DOHH2 (cell line): ENCODE measurements around the gene ACAD8.
A peak's percentile ranks its signal among the peaks of the same experiment; 100 is the strongest.

Experiments
- H3F3A ChIP-seq: fragments of 200-600 bp; sonication (generic), shearing (Covaris generic); 2 replicates; pipeline ENCODE4 v1.6.0; 2016; ENCODE audit warnings: antibody characterized with exemption, mild to moderate bottlenecking; ENCODE audit not compliant: control insufficient read depth, insufficient read depth
- H3K27ac ChIP-seq: fragments of 200-600 bp; sonication (generic); 2 replicates; pipeline ENCODE4 v1.5.1; 2014; ENCODE audit warnings: low read depth, mild to moderate bottlenecking, low read length, moderate library complexity
- H3K27me3 ChIP-seq: fragments of 200-600 bp; sonication (generic); 2 replicates; pipeline ENCODE4 v1.6.1; 2014; ENCODE audit warnings: mild to moderate bottlenecking, low read length, mixed read lengths; ENCODE audit not compliant: control insufficient read depth
- H3K36me3 ChIP-seq: fragments of 200-600 bp; sonication (generic); 2 replicates; pipeline ENCODE4 v1.6.1; 2014; ENCODE audit warnings: mild to moderate bottlenecking, low read length, moderate library complexity, mixed read lengths; ENCODE audit not compliant: control insufficient read depth
- H3K4me1 ChIP-seq: fragments of 200-600 bp; sonication (generic); 2 replicates; pipeline ENCODE4 v1.6.1; 2014; ENCODE audit warnings: mild to moderate bottlenecking, low read length, mixed read lengths; ENCODE audit not compliant: control insufficient read depth
- H3K4me2 ChIP-seq: fragments of 200-600 bp; sonication (generic); 2 replicates; pipeline ENCODE4 v1.6.0; 2014; ENCODE audit warnings: mild to moderate bottlenecking, low read length, moderate library complexity
- H3K4me3 ChIP-seq: fragments of 200-600 bp; sonication (generic); 2 replicates; pipeline ENCODE4 v1.5.1; 2014; ENCODE audit warnings: mild to moderate bottlenecking, low read length, mixed read lengths
- H3K79me2 ChIP-seq: fragments of 200-600 bp; sonication (generic); 2 replicates; pipeline ENCODE4 v1.6.1; 2014; ENCODE audit warnings: mild to moderate bottlenecking, low read length, mixed read lengths; ENCODE audit not compliant: control insufficient read depth
- H3K9me2 ChIP-seq: fragments of 200-600 bp; sonication (generic); replicated peaks from 2 replicates; pipeline ENCODE4 v1.6.1; 2014; ENCODE audit warnings: mild to moderate bottlenecking, low read length, mixed read lengths; ENCODE audit not compliant: control insufficient read depth
- H3K9me3 ChIP-seq: fragments of 200-600 bp; sonication (generic); 2 replicates; pipeline ENCODE4 v1.6.1; 2014; ENCODE audit warnings: antibody characterized with exemption, low read length, mixed read lengths; ENCODE audit not compliant: control insufficient read depth, insufficient read depth
- H4K20me1 ChIP-seq: fragments of 200-600 bp; sonication (generic); 2 replicates; pipeline ENCODE4 v1.6.0; 2014; ENCODE audit warnings: low read depth, mild to moderate bottlenecking, antibody characterized with exemption, low read length, moderate library complexity; ENCODE audit not compliant: control insufficient read depth, insufficient read depth
- CTCF ChIP-seq: fragments of 200-600 bp; sonication (generic); IDR thresholded peaks from one replicate; pipeline ENCODE4 v1.5.1; 2014; ENCODE audit warnings: antibody characterized with exemption, mild to moderate bottlenecking, low read depth, low read length; ENCODE audit not compliant: poor library complexity, severe bottlenecking
- EZH2phosphoT487 ChIP-seq: fragments of 200-600 bp; sonication (generic); IDR thresholded peaks from 2 replicates; pipeline ENCODE4 v1.6.1; 2017; ENCODE audit warnings: borderline replicate concordance, mild to moderate bottlenecking, antibody characterized with exemption, low read length, moderate library complexity, mixed read lengths

Gene ACAD8

GRCh38 chr11:134226806-134227325 is 26.5 kb upstream of the ACAD8 start:
- H3K79me2 ChIP-seq, result peaks cover 19% of the 10 kb centered on the region
- no peak overlapping the region for H3K4me3 ChIP-seq
- no peak for TF ChIP-seq CTCF
- TF ChIP-seq EZH2phosphoT487, result no peak
- peaks cover 62% of the 10 kb centered on the region for H3K4me1 ChIP-seq
- peaks cover 65% of the 10 kb centered on the region for H4K20me1 ChIP-seq
- peaks cover 61% of the 10 kb centered on the region for H3K27me3 ChIP-seq
- no peak overlapping the region for H3K4me2 ChIP-seq
- H3K9me3 ChIP-seq, result no peaks in the 10 kb centered on the region
- no peaks in the 10 kb centered on the region for H3K9me2 ChIP-seq
- peaks cover 3% of the 10 kb centered on the region; the same call in 1 of the 2 replicates for H3F3A ChIP-seq
- H3K27ac ChIP-seq, result no peak overlapping the region
- peaks cover 14% of the 10 kb centered on the region for H3K36me3 ChIP-seq

- H3K4me2 ChIP-seq, result peak overlapping the region; percentile 37
- H3K4me3 ChIP-seq, result no peak overlapping the region
- H4K20me1 ChIP-seq, result peaks cover 61% of the 10 kb centered on the region
- no peaks in the 10 kb centered on the region for H3K36me3 ChIP-seq
- TF ChIP-seq EZH2phosphoT487, result peak; percentile 64; the same call in 1 of the 2 replicates
- TF ChIP-seq CTCF, result no peak
- peaks cover 74% of the 10 kb centered on the region for H3K27me3 ChIP-seq
- H3K9me2 ChIP-seq, result no peaks in the 10 kb centered on the region
- peaks cover 2% of the 10 kb centered on the region for H3K79me2 ChIP-seq
- H3K27ac ChIP-seq, result no peak overlapping the region
- H3F3A ChIP-seq, result peaks cover 3% of the 10 kb centered on the region; the same call in 1 of the 2 replicates
- H3K9me3 ChIP-seq, result no peaks in the 10 kb centered on the region
- H3K4me1 ChIP-seq, result peaks cover 48% of the 10 kb centered on the region
Observed at GRCh38 chr11:134228625-134229024, 24.7 kb upstream of the ACAD8 start.

DNA sequence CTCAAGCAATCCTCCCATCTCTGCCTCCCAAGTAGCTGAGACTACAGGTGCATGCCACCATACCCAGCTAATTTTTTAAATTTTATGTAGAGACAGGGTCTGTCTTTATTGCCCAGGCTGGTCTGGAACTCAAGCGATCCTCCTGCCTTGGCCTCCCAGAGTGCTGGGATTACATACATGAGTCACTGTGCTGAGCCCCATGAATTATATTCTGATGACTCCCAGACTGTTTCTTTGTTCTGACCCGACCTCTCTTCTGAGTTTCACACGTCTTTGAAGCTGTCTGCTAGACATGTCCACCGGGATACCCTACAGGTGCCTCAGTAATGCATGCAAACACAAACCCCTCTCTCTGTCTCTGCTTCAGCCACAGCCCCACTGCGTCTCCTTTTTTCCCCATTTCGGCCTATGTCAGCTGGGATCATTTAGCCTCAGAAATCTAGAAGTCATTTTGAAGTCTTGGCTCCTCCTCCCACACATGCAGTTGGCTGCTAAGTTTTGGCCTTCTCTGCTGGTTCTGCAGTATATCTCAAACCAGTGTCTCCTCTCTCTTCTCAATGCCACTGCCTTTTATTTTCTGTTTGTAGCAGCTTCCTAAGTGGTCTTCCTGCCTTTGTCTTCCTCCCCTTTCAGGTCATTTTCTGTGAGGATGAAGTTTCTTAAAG is 24.1 kb upstream of the ACAD8 start:
- Histone ChIP-seq H3K4me2 (peak overlapping the region; percentile 25; the same call in 1 of the 2 replicates), H3K79me2 (no peaks in the 10 kb centered on the region), H3K27ac (no peak overlapping the region), H4K20me1 (peaks cover 61% of the 10 kb centered on the region), H3F3A (peaks cover 3% of the 10 kb centered on the region; the same call in 1 of the 2 replicates), H3K27me3 (peaks cover 74% of the 10 kb centered on the region), H3K4me1 (peaks cover 46% of the 10 kb centered on the region), H3K9me3 (no peaks in the 10 kb centered on the region), H3K36me3 (no peaks in the 10 kb centered on the region), H3K9me2 (no peaks in the 10 kb centered on the region), H3K4me3 (no peak overlapping the region)
- TF ChIP-seq CTCF, result no peak
- TF ChIP-seq EZH2phosphoT487, result no peak
